Measurements from ENCODE around the gene KLF9.

Gene KLF9

GRCh38 chr9:70425192-70425591 is 10.7 kb upstream of the KLF9 start:
- FAIRE-seq: no peak
- DNase-seq (ENCODE audit: extremely low spot score, insufficient read length, low read depth): no peak

- FAIRE-seq (no peak), DNase-seq (ENCODE audit: extremely low spot score, insufficient read length, low read depth) (no peak)
Measured at GRCh38 chr9:70422371-70423043, 8.1 kb upstream of the KLF9 start.

- no peak for FAIRE-seq
Measured at GRCh38 chr9:70421272-70422180, 7.1 kb upstream of the KLF9 start.

GRCh38 chr9:70420441-70421271 is 6.2 kb upstream of the KLF9 start:
- DNase-seq (ENCODE audit: extremely low spot score, insufficient read length, low read depth): no peak
- peak; percentile 45 for FAIRE-seq

More at GRCh38 chr9:70421272-70422180, 7.1 kb upstream of the KLF9 start:
- DNase-seq (ENCODE audit: extremely low spot score, insufficient read length, low read depth): no peak

GRCh38 chr9:70419556-70420440 is 5.3 kb upstream of the KLF9 start:
- FAIRE-seq (peak; percentile 80), DNase-seq (ENCODE audit: extremely low spot score, insufficient read length, low read depth) (no peak)

GRCh38 chr9:70418822-70419555 is 4.5 kb upstream of the KLF9 start:
- DNase-seq (ENCODE audit: extremely low spot score, insufficient read length, low read depth) (peak; percentile 71), FAIRE-seq (peak; percentile 77)

GRCh38 chr9:70415476-70415875 is 1.0 kb upstream of the KLF9 start:
- FAIRE-seq: no peak
- DNase-seq (ENCODE audit: extremely low spot score, insufficient read length, low read depth): no peak

GRCh38 chr9:70415041-70415440 is 584 bp upstream of the KLF9 start:
- DNase-seq (ENCODE audit: extremely low spot score, insufficient read length, low read depth) (no peak), FAIRE-seq (no peak)

GRCh38 chr9:70413464-70413798 is 1.0 kb downstream of the KLF9 start:
- FAIRE-seq (no peak), DNase-seq (ENCODE audit: extremely low spot score, insufficient read length, low read depth) (no peak)

- DNase-seq (ENCODE audit: extremely low spot score, insufficient read length, low read depth) (no peak), FAIRE-seq (no peak)
Measured at GRCh38 chr9:70412832-70413463, 1.5 kb downstream of the KLF9 start.

GRCh38 chr9:70411930-70412831 is 2.3 kb downstream of the KLF9 start:
- no peak for DNase-seq (ENCODE audit: extremely low spot score, insufficient read length, low read depth)
- peak; percentile 81 for FAIRE-seq

GRCh38 chr9:70411121-70411929 is 3.1 kb downstream of the KLF9 start:
- peak; percentile 18 for FAIRE-seq
- DNase-seq (ENCODE audit: extremely low spot score, insufficient read length, low read depth): no peak

- FAIRE-seq: no peak
- DNase-seq (ENCODE audit: extremely low spot score, insufficient read length, low read depth): no peak
Measured at GRCh38 chr9:70410368-70410767, 4.1 kb downstream of the KLF9 start.

- FAIRE-seq (no peak), DNase-seq (ENCODE audit: extremely low spot score, insufficient read length, low read depth) (no peak)
Measured at GRCh38 chr9:70409800-70410199, 4.7 kb downstream of the KLF9 start.

GRCh38 chr9:70409280-70409679 is 5.2 kb downstream of the KLF9 start:
- DNase-seq (ENCODE audit: extremely low spot score, insufficient read length, low read depth): no peak
- no peak for FAIRE-seq

- FAIRE-seq (no peak), DNase-seq (ENCODE audit: extremely low spot score, insufficient read length, low read depth) (no peak)
Measured at GRCh38 chr9:70408393-70409040, 5.9 kb downstream of the KLF9 start.

All from GM18507 (cell line).